ENCODE measurements around the gene ARHGEF25. TPM values are rescaled to one million over a fixed set of nuclear protein-coding genes. Genes with fewer than 3 reads are reported as not detected.
"Not testable (repeated sequence)": the region's sequence is repeated elsewhere in the genome, so short reads cannot be mapped to it uniquely, and the experiment has no call there.

The ARHGEF25 gene
- total RNA-seq, 1 donor: 23.9 TPM

DNA sequence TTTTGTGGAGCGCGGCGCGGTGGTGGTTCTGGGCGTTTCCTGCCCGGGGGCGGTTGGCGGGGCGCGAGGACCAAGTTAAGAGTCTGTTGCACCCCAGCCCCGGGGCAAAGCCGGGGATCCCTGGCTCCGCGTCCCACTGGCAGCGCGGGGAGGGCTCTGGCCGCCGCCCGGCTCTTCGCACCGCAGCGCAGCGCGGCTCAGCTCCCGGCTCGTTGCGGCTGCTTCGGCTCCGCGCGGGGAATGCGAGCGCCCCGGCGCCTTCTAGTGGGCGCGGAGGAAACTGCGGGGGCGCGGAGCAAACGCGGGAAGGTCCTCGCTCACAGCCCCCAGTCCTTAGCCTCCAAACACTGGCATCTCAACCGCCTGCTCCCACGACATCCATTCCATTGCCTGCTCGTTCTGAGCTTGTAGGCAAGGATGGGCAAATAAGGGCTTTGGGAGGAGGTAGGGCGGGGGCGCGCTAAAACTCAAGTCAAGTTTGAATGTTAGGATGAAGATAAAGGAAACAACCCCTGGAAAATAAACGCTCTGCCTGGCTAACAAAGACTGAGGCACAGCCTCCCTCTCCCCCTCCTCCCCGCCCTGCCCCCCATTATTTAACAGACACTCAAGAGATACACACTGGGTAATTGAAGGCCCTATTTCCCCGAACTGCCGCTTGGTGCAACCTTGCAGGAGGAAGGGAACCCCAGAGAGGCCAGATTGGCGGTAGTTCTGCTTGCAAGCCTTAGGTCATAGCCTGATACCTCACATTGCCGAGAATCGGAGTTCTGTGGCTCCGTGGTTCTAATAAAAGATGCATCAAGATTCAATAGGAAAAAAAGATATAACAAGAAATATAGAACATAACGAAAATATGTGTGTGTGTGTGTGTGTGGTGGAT is 22.0 kb downstream of the ARHGEF25 start, which contains the start of gene B4GALNT1:
Gene B4GALNT1, minus strand, starts transcription at position 244 of the 883 bp plus-strand sequence. CDS start 1,069 bp downstream, outside the sequence.
- H2AFZ ChIP-seq (ENCODE audit: low read length): peak within 1 kb of the TSS; percentile 62
- TF ChIP-seq, protein P1, sequence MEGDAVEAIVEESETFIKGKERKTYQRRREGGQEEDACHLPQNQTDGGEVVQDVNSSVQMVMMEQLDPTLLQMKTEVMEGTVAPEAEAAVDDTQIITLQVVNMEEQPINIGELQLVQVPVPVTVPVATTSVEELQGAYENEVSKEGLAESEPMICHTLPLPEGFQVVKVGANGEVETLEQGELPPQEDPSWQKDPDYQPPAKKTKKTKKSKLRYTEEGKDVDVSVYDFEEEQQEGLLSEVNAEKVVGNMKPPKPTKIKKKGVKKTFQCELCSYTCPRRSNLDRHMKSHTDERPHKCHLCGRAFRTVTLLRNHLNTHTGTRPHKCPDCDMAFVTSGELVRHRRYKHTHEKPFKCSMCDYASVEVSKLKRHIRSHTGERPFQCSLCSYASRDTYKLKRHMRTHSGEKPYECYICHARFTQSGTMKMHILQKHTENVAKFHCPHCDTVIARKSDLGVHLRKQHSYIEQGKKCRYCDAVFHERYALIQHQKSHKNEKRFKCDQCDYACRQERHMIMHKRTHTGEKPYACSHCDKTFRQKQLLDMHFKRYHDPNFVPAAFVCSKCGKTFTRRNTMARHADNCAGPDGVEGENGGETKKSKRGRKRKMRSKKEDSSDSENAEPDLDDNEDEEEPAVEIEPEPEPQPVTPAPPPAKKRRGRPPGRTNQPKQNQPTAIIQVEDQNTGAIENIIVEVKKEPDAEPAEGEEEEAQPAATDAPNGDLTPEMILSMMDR (IDR thresholded peaks at IDR 0.05; ENCODE audit: extremely low read depth, low read depth, low read length): peak; percentile 63
- no peaks in the 10 kb centered on the region for H3K79me2 ChIP-seq (ENCODE audit: insufficient read depth, low read length)
- peak; percentile 95 for DNase-seq (ENCODE audit: insufficient read length, low spot score, missing footprints)
- H3K4me3 ChIP-seq (ENCODE audit: insufficient read depth, low read length): peak within 1 kb of the TSS; percentile 65
- H3K4me2 ChIP-seq (ENCODE audit: insufficient read depth, low read length): peak within 1 kb of the TSS; percentile 78
- H3K4me1 ChIP-seq (ENCODE audit: insufficient read depth, low read length): no peaks in the 10 kb centered on the region
- peaks cover 33% of the 10 kb centered on the region for H3K27me3 ChIP-seq (ENCODE audit: insufficient read depth, low read length)
- H3K9me3 ChIP-seq (ENCODE audit: low read depth, low read length): no peaks in the 10 kb centered on the region
- H3K36me3 ChIP-seq (ENCODE audit: insufficient read depth, low read length): no peaks in the 10 kb centered on the region
- no peaks in the 10 kb centered on the region for H4K20me1 ChIP-seq (ENCODE audit: insufficient read depth, low read length)
- H3K27ac ChIP-seq (ENCODE audit: low read depth, low read length): no peak within 1 kb of the TSS

DNA sequence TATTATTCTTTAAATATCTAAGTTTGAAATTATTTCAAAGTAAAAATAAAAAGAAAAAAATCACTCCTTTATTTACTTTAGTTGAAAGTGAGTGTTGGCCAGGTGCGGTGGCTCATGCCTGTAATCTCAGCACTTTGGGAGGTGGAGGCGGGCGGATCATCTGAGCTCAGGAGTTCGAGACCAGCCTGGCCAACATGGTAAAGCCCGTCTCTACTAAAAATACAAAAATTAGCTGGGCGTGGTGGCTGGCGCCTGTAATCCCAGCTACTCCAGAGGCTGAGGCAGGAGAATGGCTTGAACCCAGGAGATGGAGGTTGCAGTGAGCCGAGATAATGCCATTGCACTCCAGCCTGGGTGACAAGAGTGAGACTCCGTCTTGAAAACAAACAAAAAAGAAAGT is 25.5 kb downstream of the ARHGEF25 start:
- H2AFZ ChIP-seq (ENCODE audit: low read length); H3K27ac ChIP-seq (ENCODE audit: low read depth, low read length); H3K79me2 ChIP-seq (ENCODE audit: insufficient read depth, low read length); H3K9me3 ChIP-seq (ENCODE audit: low read depth, low read length); H3K4me3 ChIP-seq (ENCODE audit: insufficient read depth, low read length); H3K4me1 ChIP-seq (ENCODE audit: insufficient read depth, low read length); DNase-seq (ENCODE audit: insufficient read length, low spot score, missing footprints); H4K20me1 ChIP-seq (ENCODE audit: insufficient read depth, low read length); H3K4me2 ChIP-seq (ENCODE audit: insufficient read depth, low read length); H3K36me3 ChIP-seq (ENCODE audit: insufficient read depth, low read length): not testable (repeated sequence)
- peaks cover 42% of the 10 kb centered on the region for H3K27me3 ChIP-seq (ENCODE audit: insufficient read depth, low read length)

DNA sequence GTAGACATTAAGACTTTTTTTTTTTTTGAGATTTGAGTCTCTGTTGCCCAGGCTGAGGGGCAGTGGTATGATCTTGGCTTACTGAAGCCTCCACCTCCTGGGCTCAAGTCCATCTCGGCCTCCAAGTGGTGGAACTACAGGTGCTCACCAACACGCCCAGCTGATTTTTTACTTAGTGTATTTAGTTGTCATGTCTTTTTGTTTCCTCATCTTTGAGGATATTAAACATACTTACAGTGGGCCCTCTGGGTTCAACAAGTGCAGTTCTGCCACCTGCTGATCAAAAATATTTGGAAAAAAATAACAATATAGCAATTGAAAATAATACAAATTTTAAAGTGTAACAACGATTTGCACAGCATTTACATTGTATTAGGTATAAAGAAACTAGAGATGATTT is 26.1 kb downstream of the ARHGEF25 start:
- H3K36me3 ChIP-seq (ENCODE audit: insufficient read depth, low read length): no peaks in the 10 kb centered on the region
- H4K20me1 ChIP-seq (ENCODE audit: insufficient read depth, low read length): no peaks in the 10 kb centered on the region
- peaks cover 35% of the 10 kb centered on the region for H3K27me3 ChIP-seq (ENCODE audit: insufficient read depth, low read length)
- H3K4me1 ChIP-seq (ENCODE audit: insufficient read depth, low read length): no peaks in the 10 kb centered on the region
- no peak overlapping the region for H3K4me2 ChIP-seq (ENCODE audit: insufficient read depth, low read length)
- peak; percentile 36 for DNase-seq (ENCODE audit: insufficient read length, low spot score, missing footprints)
- TF ChIP-seq, protein P1 (IDR thresholded peaks at IDR 0.05; ENCODE audit: extremely low read depth, low read depth, low read length): no peak
- no peaks in the 10 kb centered on the region for H3K79me2 ChIP-seq (ENCODE audit: insufficient read depth, low read length)
- no peak overlapping the region for H3K4me3 ChIP-seq (ENCODE audit: insufficient read depth, low read length)
- H2AFZ ChIP-seq (ENCODE audit: low read length): no peak overlapping the region
- H3K9me3 ChIP-seq (ENCODE audit: low read depth, low read length): no peaks in the 10 kb centered on the region
- no peak overlapping the region for H3K27ac ChIP-seq (ENCODE audit: low read depth, low read length)

DNA sequence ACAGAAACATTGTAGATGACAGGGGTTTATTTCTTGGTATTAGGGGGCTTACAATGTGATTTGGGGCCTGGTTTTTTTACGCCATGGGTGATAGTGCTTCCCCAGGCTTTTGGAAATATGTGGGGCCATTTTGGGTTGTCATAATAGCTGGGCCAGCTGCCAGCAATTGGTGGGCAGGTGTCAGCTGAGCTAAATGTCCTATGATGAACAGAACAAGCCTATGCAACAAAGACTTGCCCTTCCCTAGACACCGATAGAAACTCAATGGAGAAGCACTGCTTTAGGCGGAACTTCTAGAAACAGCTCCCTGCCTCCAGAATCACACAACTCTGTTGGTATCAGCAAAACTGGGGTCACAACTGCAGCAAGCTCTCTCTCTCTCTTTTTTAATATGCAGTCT is 26.9 kb downstream of the ARHGEF25 start:
- peak; percentile 11 for DNase-seq (ENCODE audit: insufficient read length, low spot score, missing footprints)
- Histone ChIP-seq H3K4me1 (ENCODE audit: insufficient read depth, low read length) (no peaks in the 10 kb centered on the region), H3K4me3 (ENCODE audit: insufficient read depth, low read length) (no peak overlapping the region), H2AFZ (ENCODE audit: low read length) (no peak overlapping the region), H4K20me1 (ENCODE audit: insufficient read depth, low read length) (no peaks in the 10 kb centered on the region), H3K79me2 (ENCODE audit: insufficient read depth, low read length) (no peaks in the 10 kb centered on the region), H3K27ac (ENCODE audit: low read depth, low read length) (no peak overlapping the region), H3K4me2 (ENCODE audit: insufficient read depth, low read length) (no peak overlapping the region), H3K36me3 (ENCODE audit: insufficient read depth, low read length) (no peaks in the 10 kb centered on the region), H3K27me3 (ENCODE audit: insufficient read depth, low read length) (peaks cover 33% of the 10 kb centered on the region), H3K9me3 (ENCODE audit: low read depth, low read length) (no peaks in the 10 kb centered on the region)
- TF ChIP-seq, protein P1 (IDR thresholded peaks at IDR 0.05; ENCODE audit: extremely low read depth, low read depth, low read length): no peak

Measured in osteoblast (primary cell).